ENCODE results near the gene SRSF4. TPM values are rescaled to one million over a fixed set of nuclear protein-coding genes. Genes with fewer than 3 reads are reported as not detected.

Gene SRSF4
- total RNA-seq, 4 donors from 2014 or later, result 61.4 to 107 (median 75.4) TPM

- TF ChIP-seq CTCF (IDR thresholded peaks at IDR 0.05; ENCODE audit: low read depth), result no peak
Observed at GRCh38 chr1:29171089-29171488, 10.6 kb downstream of the SRSF4 start.

GRCh38 chr1:29169976-29170375, 11.7 kb downstream of the SRSF4 start:
- TF ChIP-seq CTCF (IDR thresholded peaks at IDR 0.05; ENCODE audit: low read depth), result no peak

DNA sequence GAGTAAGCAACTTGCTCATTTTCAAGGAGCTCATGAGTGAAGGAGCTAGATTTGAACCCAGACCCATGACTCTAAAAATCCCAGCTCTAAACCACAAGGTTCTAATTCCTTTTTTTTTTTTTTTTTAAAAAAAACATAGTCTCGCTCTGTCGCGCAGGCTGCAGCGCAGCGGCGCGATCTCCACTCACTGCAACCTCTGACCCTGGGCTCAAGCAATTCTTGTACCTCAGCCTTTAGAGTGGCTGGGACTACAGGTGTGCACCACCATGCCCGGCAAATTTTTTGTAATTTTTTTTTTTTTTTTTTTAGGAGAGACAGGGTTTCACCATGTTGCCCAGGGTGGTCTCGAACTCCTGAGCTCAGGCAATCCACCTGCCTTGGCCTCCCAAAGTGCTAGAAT, 13.8 kb downstream of the SRSF4 start:
- no peak for TF ChIP-seq CTCF (IDR thresholded peaks at IDR 0.05; ENCODE audit: low read depth)

DNA sequence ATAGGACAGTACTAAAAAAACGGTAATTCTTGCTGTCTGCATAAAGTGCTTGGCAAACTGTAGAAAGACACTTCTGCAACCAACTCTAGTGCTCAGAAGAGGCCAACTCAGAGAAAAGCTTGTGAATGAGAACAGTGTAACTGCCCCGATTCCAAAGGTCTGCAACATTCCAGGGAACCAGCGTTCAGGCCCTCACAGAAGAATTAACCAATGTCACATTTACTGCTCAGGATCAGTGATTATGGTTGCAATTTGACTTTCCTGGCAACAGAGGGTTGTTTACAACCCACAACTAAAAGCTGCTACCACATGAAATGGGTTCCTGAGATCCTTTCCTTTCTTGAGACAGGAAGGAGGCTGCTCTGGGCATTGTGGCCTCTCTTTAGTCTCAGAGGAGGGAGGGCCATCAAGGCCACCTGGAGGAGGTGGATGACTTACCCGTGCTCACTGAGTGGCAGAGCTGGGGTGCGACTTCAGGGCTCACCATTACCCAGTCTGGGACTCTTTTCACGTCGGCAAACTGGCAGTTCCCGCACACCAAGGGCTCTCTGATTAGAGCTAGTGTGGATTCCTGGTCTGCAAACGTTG, 15.3 kb downstream of the SRSF4 start:
- no peak for TF ChIP-seq CTCF (IDR thresholded peaks at IDR 0.05; ENCODE audit: low read depth)

DNA sequence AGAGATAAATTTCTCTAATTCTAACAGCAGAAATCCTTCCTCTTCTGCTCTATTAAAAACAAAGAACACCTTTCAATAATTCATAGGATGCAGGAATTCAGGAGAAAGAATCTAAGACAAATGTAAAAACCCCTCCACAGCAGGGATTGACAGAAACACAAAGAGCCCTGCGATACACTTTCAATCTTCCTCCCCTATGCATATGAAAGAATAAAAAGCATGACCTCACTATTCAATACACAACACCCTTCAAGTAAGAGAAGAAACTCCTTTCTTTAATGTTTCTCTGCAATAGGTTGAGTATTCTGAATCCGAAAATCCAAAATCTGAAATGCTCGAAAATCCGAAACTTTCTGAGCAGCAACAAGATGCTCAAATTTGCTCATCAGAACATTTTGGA, 17.1 kb downstream of the SRSF4 start:
- TF ChIP-seq CTCF (IDR thresholded peaks at IDR 0.05; ENCODE audit: low read depth), result no peak

GRCh38 chr1:29162476-29163138, 19.1 kb downstream of the SRSF4 start:
- TF ChIP-seq CTCF (IDR thresholded peaks at IDR 0.05; ENCODE audit: low read depth), result no peak

DNA sequence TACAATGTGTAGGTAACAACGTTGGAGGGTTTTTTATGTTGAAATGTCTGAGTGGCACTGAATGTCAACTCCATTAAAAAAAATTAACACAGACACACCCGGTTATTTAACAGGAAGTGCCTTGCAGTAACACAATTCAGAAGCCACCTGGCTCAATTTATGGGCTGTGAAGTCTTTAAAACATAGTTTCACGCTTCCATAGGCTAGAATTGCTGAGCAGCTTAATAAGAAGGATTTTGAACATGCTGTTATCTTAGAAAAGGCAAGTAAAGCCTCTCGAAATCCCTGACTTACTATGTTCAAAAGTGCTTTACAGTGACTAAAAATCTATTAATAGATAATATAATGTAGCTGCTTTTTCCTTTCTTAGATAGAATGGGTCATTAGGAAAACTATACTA, 19.7 kb downstream of the SRSF4 start:
- no peak for TF ChIP-seq CTCF (IDR thresholded peaks at IDR 0.05; ENCODE audit: low read depth)

Measured in subcutaneous adipose tissue (tissue), 4 donors.